H4 (cell line): Measurements from ENCODE around the gene CABLES1. TPM values are rescaled to one million over a fixed set of nuclear protein-coding genes. Genes with fewer than 3 reads are reported as not detected.
A peak's percentile ranks its signal among the peaks of the same experiment; 100 is the strongest.

Source experiments
- DNase-seq: peaks from one replicate; pipeline ENCODE4 v3.0.0-alpha.2; 2015; ENCODE audit warnings: low spot score
- total RNA-seq: library from RNA; depleted of rRNA; stranded (reverse); fragments of >200 nt; shearing (Covaris generic); gene quantifications from 2 replicates; pipeline ENCODE4 v1.2.3, GENCODE V29; 2014

The CABLES1 gene
- total RNA-seq, 1 experiment from 2014 or later = 9.6 TPM

GRCh38 chr18:23113576-23113975 lies 21.7 kb upstream of the CABLES1 start:
- DNase-seq = no peak

GRCh38 chr18:23114171-23114881 lies 21.0 kb upstream of the CABLES1 start:
- DNase-seq = no peak

- DNase-seq = no peak
Observed at GRCh38 chr18:23114911-23115310, 20.4 kb upstream of the CABLES1 start.

GRCh38 chr18:23115683-23116096 lies 19.6 kb upstream of the CABLES1 start:
- peak; percentile 99 for DNase-seq

GRCh38 chr18:23121133-23121532 lies 14.2 kb upstream of the CABLES1 start:
- DNase-seq = no peak

- no peak for DNase-seq
Observed at GRCh38 chr18:23122334-23123229, 12.7 kb upstream of the CABLES1 start.

- DNase-seq = no peak
Observed at GRCh38 chr18:23126376-23127056, 8.8 kb upstream of the CABLES1 start.

GRCh38 chr18:23127090-23127489 lies 8.2 kb upstream of the CABLES1 start:
- DNase-seq = no peak

GRCh38 chr18:23129355-23130002 lies 5.8 kb upstream of the CABLES1 start:
- no peak for DNase-seq

- DNase-seq = peak; percentile 76
Observed at GRCh38 chr18:23131693-23132319, 3.5 kb upstream of the CABLES1 start.

GRCh38 chr18:23133860-23134779 lies 1.2 kb upstream of the CABLES1 start:
- DNase-seq = no peak

- no peak for DNase-seq
Observed at GRCh38 chr18:23135550-23136325, 453 bp downstream of the CABLES1 start.

- DNase-seq = no peak
Observed at GRCh38 chr18:23136326-23137096, 1.2 kb downstream of the CABLES1 start.

GRCh38 chr18:23137097-23137635 lies 1.9 kb downstream of the CABLES1 start:
- DNase-seq = no peak

- no peak for DNase-seq
Observed at GRCh38 chr18:23137788-23138216, 2.5 kb downstream of the CABLES1 start.

- no peak for DNase-seq
Observed at GRCh38 chr18:23138471-23138870, 3.2 kb downstream of the CABLES1 start.

GRCh38 chr18:23141104-23141999 lies 6.1 kb downstream of the CABLES1 start:
- DNase-seq = no peak
